Neuronal stem cell (in vitro differentiated cells): Measurements from ENCODE around the gene IGFBP3.

Experiments
- DNase-seq: peaks from one replicate; pipeline ENCODE4 v3.0.0-alpha.2; 2013; ENCODE audit warnings: low spot score
- H2AFZ ChIP-seq: one replicate; pipeline ENCODE4 v1.6.1; 2013; ENCODE audit warnings: mild to moderate bottlenecking, low read length, inconsistent platforms
- H2AK5ac ChIP-seq: 2 replicates; pipeline ENCODE4 v1.6.1; 2013; ENCODE audit warnings: low read depth, mild to moderate bottlenecking, inconsistent platforms, low read length, moderate library complexity, mixed read lengths
- H2BK120ac ChIP-seq: 2 replicates; pipeline ENCODE4 v1.6.1; 2013; ENCODE audit warnings: low read depth, mild to moderate bottlenecking, inconsistent platforms, low read length, moderate library complexity, mixed read lengths
- H2BK12ac ChIP-seq: one replicate; pipeline ENCODE4 v1.6.1; 2013; ENCODE audit warnings: low read length, inconsistent platforms
- H2BK15ac ChIP-seq: 2 replicates; pipeline ENCODE4 v1.6.1; 2013; ENCODE audit warnings: mild to moderate bottlenecking, low read length, inconsistent platforms, mixed read lengths
- H2BK5ac ChIP-seq: one replicate; pipeline ENCODE4 v1.6.1; 2013; ENCODE audit warnings: inconsistent platforms, mild to moderate bottlenecking, low read length, moderate library complexity
- H3K14ac ChIP-seq: one replicate; pipeline ENCODE4 v1.6.1; 2013; ENCODE audit warnings: low read length, inconsistent platforms
- H3K18ac ChIP-seq: 2 replicates; pipeline ENCODE4 v1.6.1; 2013; ENCODE audit warnings: low read length, inconsistent platforms
- H3K23ac ChIP-seq: 2 replicates; pipeline ENCODE4 v1.6.1; 2013; ENCODE audit warnings: low read depth, mild to moderate bottlenecking, mixed read lengths, low read length, inconsistent platforms; ENCODE audit not compliant: poor library complexity
- H3K27ac ChIP-seq: replicated peaks from 3 replicates; pipeline ENCODE4 v1.5.1; 2013; ENCODE audit warnings: low read length, inconsistent platforms
- H3K27me3 ChIP-seq, 3 experiments: 2 replicates each; pipeline ENCODE4 v1.6.1; 2013; ENCODE audit warnings: low read length in 3 of 3, mild to moderate bottlenecking in 2 of 3, inconsistent platforms in 1 of 3, low read depth in 1 of 3, mixed read lengths in 1 of 3, moderate library complexity in 1 of 3; ENCODE audit not compliant: control insufficient read depth in 3 of 3, insufficient read depth in 3 of 3
- H3K36me3 ChIP-seq, 2 donors: replicated peaks in 1 of 2; 2 replicates each; pipeline ENCODE4 v1.6.1; 2013; ENCODE audit warnings: low read length in 2 of 2; ENCODE audit not compliant: control insufficient read depth in 2 of 2, insufficient read depth in 2 of 2
- H3K4ac ChIP-seq: 2 replicates; pipeline ENCODE4 v1.6.1; 2013; ENCODE audit warnings: inconsistent platforms, mild to moderate bottlenecking, low read length, moderate library complexity
- H3K4me1 ChIP-seq, 2 donors: 1 replicate in 1 of 2; 2 replicates in 1 of 2; pipeline ENCODE4 v1.6.1; 2013; ENCODE audit warnings: low read length in 2 of 2, low read depth in 1 of 2; ENCODE audit not compliant: control insufficient read depth in 2 of 2, insufficient read depth in 1 of 2
- H3K4me2 ChIP-seq: one replicate; pipeline ENCODE4 v1.6.1; 2013; ENCODE audit warnings: mild to moderate bottlenecking, low read length, inconsistent platforms; ENCODE audit not compliant: insufficient read depth, poor library complexity, severe bottlenecking
- H3K4me3 ChIP-seq, 2 donors: 2 replicates each; pipeline ENCODE4 v1.5.1; 2013; ENCODE audit warnings: low read length in 2 of 2, mild to moderate bottlenecking in 2 of 2, inconsistent platforms in 1 of 2, moderate library complexity in 1 of 2
- H3K79me1 ChIP-seq: one replicate; pipeline ENCODE4 v1.6.1; 2013; ENCODE audit warnings: low read depth, mild to moderate bottlenecking, inconsistent platforms, low read length, moderate library complexity
- H3K9ac ChIP-seq: one replicate; pipeline ENCODE4 v1.6.1; 2013; ENCODE audit warnings: mild to moderate bottlenecking, low read depth, low read length, inconsistent platforms; ENCODE audit not compliant: poor library complexity
- H3K9me3 ChIP-seq, 2 donors: replicated peaks in 1 of 2; 2 replicates each; pipeline versions ENCODE3 to v1.6.1; 2013; ENCODE audit warnings: low read length in 2 of 2, mild to moderate bottlenecking in 2 of 2, inconsistent platforms in 1 of 2, low read depth in 1 of 2, mixed read lengths in 1 of 2, moderate library complexity in 1 of 2; ENCODE audit not compliant: control insufficient read depth in 2 of 2, insufficient read depth in 1 of 2
- H4K8ac ChIP-seq: one replicate; pipeline ENCODE4 v1.6.1; 2013; ENCODE audit warnings: low read depth, mild to moderate bottlenecking, inconsistent platforms, low read length, moderate library complexity
- H4K91ac ChIP-seq: one replicate; pipeline ENCODE4 v1.6.1; 2013; ENCODE audit warnings: low read length, low read depth, mild to moderate bottlenecking, inconsistent platforms; ENCODE audit not compliant: poor library complexity
- WGBS, 2 donors: extraction: QIAGEN DNeasy Blood & Tissue Kit; methylation state at CpG; one replicate each; pipeline ENCODE4 v1.1.7; 2013; ENCODE audit warnings: missing lambda C conversion rate in 2 of 2, mixed read lengths in 1 of 2; ENCODE audit not compliant: insufficient read length in 2 of 2, insufficient replicate concordance in 1 of 2; ENCODE audit errors: extremely low coverage in 2 of 2; 5-methylcytosine and 5-hydroxymethylcytosine counted together

The IGFBP3 gene

GRCh38 chr7:45897042-45897690, 23.9 kb downstream of the IGFBP3 start:
- Histone ChIP-seq H3K4me3 (no peak overlapping the region), H3K4me2 (no peak overlapping the region), H4K8ac (no peak overlapping the region), H3K36me3 (no peaks in the 10 kb centered on the region), H2AFZ (no peak overlapping the region), H3K27ac (no peak overlapping the region), H2BK120ac (no peak overlapping the region), H3K4me1 (no peaks in the 10 kb centered on the region), H3K27me3 (peaks cover 0 to 15% (median 0%) of the 10 kb centered on the region in 3 experiments), H4K91ac (no peak overlapping the region), H3K23ac (no peak overlapping the region), H3K4ac (no peak overlapping the region), H3K9ac (no peak overlapping the region), H3K14ac (no peak overlapping the region), H2BK5ac (no peak overlapping the region), H2BK15ac (no peak overlapping the region), H2BK12ac (no peak overlapping the region), H3K18ac (no peak overlapping the region), H3K79me1 (no peaks in the 10 kb centered on the region), H2AK5ac (no peak overlapping the region), H3K9me3 (no peaks in the 10 kb centered on the region)
- WGBS, 2 donors, result no CpG with 5 or more reads among the region's 1 CpG
- no peak for DNase-seq

GRCh38 chr7:45894665-45895062, 26.4 kb downstream of the IGFBP3 start:
- no peaks in the 10 kb centered on the region for H3K9me3 ChIP-seq
- H2BK15ac ChIP-seq, result no peak overlapping the region
- H3K79me1 ChIP-seq, result no peaks in the 10 kb centered on the region
- H3K4ac ChIP-seq, result no peak overlapping the region
- no peak overlapping the region for H3K4me3 ChIP-seq
- H2BK120ac ChIP-seq, result peak overlapping the region; percentile 10
- peaks cover 0 to 39% (median 8%) of the 10 kb centered on the region in 3 experiments for H3K27me3 ChIP-seq
- no peaks in the 10 kb centered on the region for H3K4me1 ChIP-seq
- H3K27ac ChIP-seq, result no peak overlapping the region
- no peak overlapping the region for H3K9ac ChIP-seq
- DNase-seq, result no peak
- no peak overlapping the region for H4K8ac ChIP-seq
- H3K36me3 ChIP-seq, result no peaks in the 10 kb centered on the region
- no peak overlapping the region for H2AK5ac ChIP-seq
- no peak overlapping the region for H4K91ac ChIP-seq
- no peak overlapping the region for H2AFZ ChIP-seq
- no peak overlapping the region for H2BK5ac ChIP-seq
- no peak overlapping the region for H2BK12ac ChIP-seq
- no peak overlapping the region for H3K18ac ChIP-seq
- H3K14ac ChIP-seq, result no peak overlapping the region
- H3K23ac ChIP-seq, result no peak overlapping the region
- H3K4me2 ChIP-seq, result no peak overlapping the region

GRCh38 chr7:45893996-45894664, 26.9 kb downstream of the IGFBP3 start:
- no CpG with 5 or more reads among the region's 4 CpGs for WGBS, 2 donors
- Histone ChIP-seq H3K9ac (no peak overlapping the region), H4K8ac (no peak overlapping the region), H2BK5ac (no peak overlapping the region), H3K9me3 (no peaks in the 10 kb centered on the region), H3K23ac (no peak overlapping the region), H3K18ac (no peak overlapping the region), H3K36me3 (no peaks in the 10 kb centered on the region), H3K4ac (no peak overlapping the region), H4K91ac (no peak overlapping the region), H3K27ac (no peak overlapping the region), H2BK120ac (peak overlapping the region; percentile 10), H3K79me1 (no peaks in the 10 kb centered on the region), H2AFZ (no peak overlapping the region), H2BK12ac (no peak overlapping the region), H2BK15ac (no peak overlapping the region), H3K4me2 (no peak overlapping the region), H3K4me3 (no peak overlapping the region), H2AK5ac (peak overlapping the region; percentile 59), H3K4me1 (no peaks in the 10 kb centered on the region), H3K27me3 (peaks cover 0 to 44% (median 13%) of the 10 kb centered on the region in 3 experiments), H3K14ac (no peak overlapping the region)
- no peak for DNase-seq

GRCh38 chr7:45893374-45893995, 27.6 kb downstream of the IGFBP3 start:
- Histone ChIP-seq H3K4ac (no peak overlapping the region), H3K9me3 (no peaks in the 10 kb centered on the region), H4K8ac (no peak overlapping the region), H3K23ac (no peak overlapping the region), H3K27me3 (peaks cover 0 to 51% (median 19%) of the 10 kb centered on the region in 3 experiments), H3K18ac (no peak overlapping the region), H3K36me3 (no peaks in the 10 kb centered on the region), H3K79me1 (no peaks in the 10 kb centered on the region), H2BK15ac (no peak overlapping the region), H2BK12ac (no peak overlapping the region), H3K9ac (no peak overlapping the region), H4K91ac (no peak overlapping the region), H3K27ac (no peak overlapping the region), H3K14ac (no peak overlapping the region), H3K4me1 (peaks cover 2 to 3% of the 10 kb centered on the region in 2 donors), H3K4me2 (no peak overlapping the region), H2BK120ac (no peak overlapping the region), H2BK5ac (no peak overlapping the region), H2AFZ (no peak overlapping the region), H3K4me3 (no peak overlapping the region), H2AK5ac (no peak overlapping the region)
- no peak for DNase-seq
- no CpG with 5 or more reads among the region's 5 CpGs for WGBS, 2 donors
